Fibroblast of lung (primary cell): ENCODE results near the gene ADAMTS14. TPM values are rescaled to one million over a fixed set of nuclear protein-coding genes. Genes with fewer than 3 reads are reported as not detected.

Source experiments
- DNase-seq, 2 donors: peaks; one replicate each; pipeline versions ENCODE4 v3.0.0 to v3.0.0-alpha.2; 2010; ENCODE audit warnings: low read depth in 2 of 2
- H2AFZ ChIP-seq: 2 replicates; pipeline ENCODE4 v1.5.1; 2012; ENCODE audit warnings: low read length, control low read depth, inconsistent platforms
- H3K27ac ChIP-seq: 2 replicates; pipeline ENCODE4 v1.5.1; 2011; ENCODE audit warnings: low read length, control low read depth; ENCODE audit not compliant: insufficient read depth
- H3K27me3 ChIP-seq: 2 replicates; pipeline ENCODE4 v1.5.1; 2011; ENCODE audit warnings: mild to moderate bottlenecking, low read length; ENCODE audit not compliant: control insufficient read depth, insufficient read depth
- H3K36me3 ChIP-seq: 2 replicates; pipeline ENCODE4 v1.5.1; 2011; ENCODE audit warnings: low read length; ENCODE audit not compliant: control insufficient read depth, insufficient read depth
- H3K4me1 ChIP-seq: 2 replicates; pipeline ENCODE4 v1.5.1; 2011; ENCODE audit warnings: low read length; ENCODE audit not compliant: control insufficient read depth, insufficient read depth; ENCODE audit errors: extremely low read depth
- H3K4me2 ChIP-seq: 2 replicates; pipeline ENCODE4 v1.5.1; 2011; ENCODE audit warnings: low read length, control low read depth; ENCODE audit not compliant: insufficient read depth; ENCODE audit errors: extremely low read depth
- H3K4me3 ChIP-seq, 4 experiments: fragments of 200-600 bp in 1 of 4; sonication (generic) in 1 of 4; replicated peaks in 1 of 4; 2 replicates each; pipeline ENCODE4 v1.5.1; 2011 to 2016; ENCODE audit warnings: low read length in 4 of 4, low read depth in 3 of 4, mild to moderate bottlenecking in 3 of 4, control low read depth in 2 of 4, inconsistent platforms in 1 of 4, mixed read lengths in 1 of 4; ENCODE audit not compliant: insufficient read depth in 1 of 4; ENCODE audit errors: control extremely low read depth in 1 of 4
- H3K79me2 ChIP-seq: 2 replicates; pipeline ENCODE4 v1.5.1; 2012; ENCODE audit warnings: mild to moderate bottlenecking, low read length, inconsistent platforms; ENCODE audit not compliant: control insufficient read depth, insufficient read depth
- H3K9ac ChIP-seq: 2 replicates; pipeline ENCODE4 v1.5.1; 2011; ENCODE audit warnings: mild to moderate bottlenecking, low read length, control low read depth; ENCODE audit not compliant: insufficient read depth
- H3K9me3 ChIP-seq: 2 replicates; pipeline ENCODE4 v1.5.1; 2012; ENCODE audit warnings: low read depth, low read length; ENCODE audit not compliant: control insufficient read depth, insufficient read depth
- H4K20me1 ChIP-seq: 2 replicates; pipeline ENCODE4 v1.5.1; 2011; ENCODE audit warnings: low read length; ENCODE audit not compliant: control insufficient read depth, insufficient read depth; ENCODE audit errors: extremely low read depth
- CTCF ChIP-seq, 2 donors: IDR thresholded peaks in 1 of 2; conservative IDR thresholded peaks in 1 of 2; 1 replicate in 1 of 2; 2 replicates in 1 of 2; pipeline ENCODE4 v1.5.1; 2011 to 2012; ENCODE audit warnings: low read length in 2 of 2, control low read depth in 1 of 2, inconsistent platforms in 1 of 2, low read depth in 1 of 2, mild to moderate bottlenecking in 1 of 2
- EZH2 ChIP-seq: IDR thresholded peaks from 2 replicates; pipeline ENCODE4 v1.5.1; 2012; ENCODE audit warnings: low read length, control low read depth, mild to moderate bottlenecking; ENCODE audit errors: missing control alignments
- polyA plus RNA-seq, 2 donors: library from polyadenylated mRNA; depleted of rRNA in 1 of 2; stranded (reverse) in 1 of 2; unstranded in 1 of 2; fragments of >200 nt; gene quantifications; 2 replicates each; pipeline ENCODE4 v1.2.1, GENCODE V29; 2011 to 2012; ENCODE audit warnings: missing spikeins in 1 of 2
- total RNA-seq: library from RNA; depleted of rRNA; stranded (reverse); fragments of >200 nt; gene quantifications from 2 replicates; pipeline ENCODE4 v1.2.1, GENCODE V29; 2014

Gene ADAMTS14
- total and polyA plus RNA-seq, 2 donors (not counting 1 experiment from before 2014, with no cell fraction given): 4.1 to 6.2 TPM

GRCh38 chr10:70677016-70677415 lies 4.7 kb downstream of the ADAMTS14 start:
- no peak overlapping the region for H3K4me2 ChIP-seq
- TF ChIP-seq CTCF (conservative IDR thresholded peaks at IDR 0.05 in 1 of 2, IDR thresholded peaks at IDR 0.05 in 1 of 2; ENCODE audit: low read depth in 1 of 2, low read length in 2 of 2) (no peak), EZH2 (no peak)
- no peak overlapping the region for H3K27ac ChIP-seq
- peaks cover 5% of the 10 kb centered on the region for H3K36me3 ChIP-seq
- H3K79me2 ChIP-seq: no peaks in the 10 kb centered on the region
- H4K20me1 ChIP-seq: no peaks in the 10 kb centered on the region
- H3K9ac ChIP-seq: no peak overlapping the region
- H3K4me1 ChIP-seq: peaks cover 19% of the 10 kb centered on the region
- H3K27me3 ChIP-seq: no peaks in the 10 kb centered on the region
- DNase-seq: no peak
- H2AFZ ChIP-seq: no peak overlapping the region
- H3K9me3 ChIP-seq: no peaks in the 10 kb centered on the region
- no peak overlapping the region for H3K4me3 ChIP-seq

- Histone ChIP-seq H3K9ac (no peak overlapping the region), H3K4me3 (no peak overlapping the region), H2AFZ (no peak overlapping the region), H4K20me1 (no peaks in the 10 kb centered on the region), H3K9me3 (no peaks in the 10 kb centered on the region), H3K27ac (no peak overlapping the region), H3K36me3 (peaks cover 5% of the 10 kb centered on the region), H3K4me2 (no peak overlapping the region), H3K79me2 (no peaks in the 10 kb centered on the region), H3K27me3 (no peaks in the 10 kb centered on the region), H3K4me1 (peaks cover 19% of the 10 kb centered on the region)
- no peak for DNase-seq
- no peak for TF ChIP-seq EZH2
Measured at GRCh38 chr10:70677620-70678249, 5.4 kb downstream of the ADAMTS14 start.

GRCh38 chr10:70678250-70678635 lies 5.9 kb downstream of the ADAMTS14 start:
- Histone ChIP-seq H2AFZ (no peak overlapping the region), H3K4me2 (no peak overlapping the region), H3K9me3 (no peaks in the 10 kb centered on the region), H3K27ac (no peak overlapping the region), H3K36me3 (peaks cover 5% of the 10 kb centered on the region), H3K9ac (no peak overlapping the region), H3K4me3 (no peak overlapping the region), H4K20me1 (no peaks in the 10 kb centered on the region), H3K79me2 (no peaks in the 10 kb centered on the region), H3K27me3 (no peaks in the 10 kb centered on the region), H3K4me1 (peaks cover 19% of the 10 kb centered on the region)
- no peak for DNase-seq
- no peak for TF ChIP-seq EZH2
- TF ChIP-seq CTCF (conservative IDR thresholded peaks at IDR 0.05 in 1 of 2, IDR thresholded peaks at IDR 0.05 in 1 of 2; ENCODE audit: low read depth in 1 of 2, low read length in 2 of 2): no peak
